ENCODE measurements around the gene RPH3AL. TPM values are rescaled to one million over a fixed set of nuclear protein-coding genes. Genes with fewer than 3 reads are reported as not detected.

Gene RPH3AL
- total RNA-seq, 1 donor from 2014 or later: 16.9 TPM

GRCh38 chr17:180381-181244 lies 172.0 kb downstream of the RPH3AL start:
- peak in 1 of 2 experiments; percentile 64 for DNase-seq (ENCODE audit: low spot score in 2 of 2, unreplicated experiment in 2 of 2)
- peaks cover 4% of the 10 kb centered on the region for H3K36me3 Mint-ChIP-seq
- H3K4me3 Mint-ChIP-seq: peak overlapping the region; percentile 69
- peaks cover 58% of the 10 kb centered on the region for H3K27me3 Mint-ChIP-seq (ENCODE audit: low read depth)
- no peak overlapping the region for H3K27ac Mint-ChIP-seq
- no peaks in the 10 kb centered on the region for H3K9me3 Mint-ChIP-seq
- peaks cover 29% of the 10 kb centered on the region for H3K4me1 Mint-ChIP-seq
- TF ChIP-seq CTCF (IDR thresholded peaks at IDR 0.05; ENCODE audit: unreplicated experiment): no peak

DNA sequence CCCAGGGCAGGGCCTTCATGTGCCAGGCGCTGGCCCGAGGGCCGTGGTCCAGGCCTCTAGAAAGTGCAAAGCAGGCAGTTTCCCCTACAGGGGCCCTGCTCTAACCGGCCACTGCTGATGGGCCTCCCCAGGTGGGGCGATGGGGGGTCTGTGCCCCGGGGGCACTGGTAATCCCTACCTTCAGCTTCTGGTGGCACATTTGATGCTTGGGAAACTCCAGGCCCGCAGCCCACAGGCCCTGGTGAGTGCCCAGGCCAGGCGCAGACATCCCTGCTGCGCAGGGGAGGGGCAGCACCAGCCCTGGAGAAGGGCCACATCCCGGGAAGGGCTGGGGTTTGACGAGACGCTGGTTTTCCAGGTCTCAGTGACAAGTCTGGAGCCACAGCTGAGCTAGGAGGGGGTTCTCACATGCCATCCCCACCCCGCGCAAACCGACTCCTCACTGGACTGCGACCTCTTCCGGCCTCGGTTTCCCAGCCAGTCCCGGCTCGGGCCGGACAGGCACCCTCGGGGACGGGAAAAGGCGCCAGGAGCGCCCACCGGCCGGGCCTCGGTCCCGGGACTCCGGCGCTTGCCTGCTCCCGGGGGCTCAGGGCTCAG lies 172.7 kb downstream of the RPH3AL start:
- peaks cover 4% of the 10 kb centered on the region for H3K36me3 Mint-ChIP-seq
- no peak for TF ChIP-seq CTCF (IDR thresholded peaks at IDR 0.05; ENCODE audit: unreplicated experiment)
- H3K27ac Mint-ChIP-seq: no peak overlapping the region
- H3K9me3 Mint-ChIP-seq: no peaks in the 10 kb centered on the region
- peak overlapping the region; percentile 69 for H3K4me3 Mint-ChIP-seq
- peaks cover 29% of the 10 kb centered on the region for H3K4me1 Mint-ChIP-seq
- no peak for DNase-seq (ENCODE audit: low spot score in 2 of 2, unreplicated experiment in 2 of 2)
- H3K27me3 Mint-ChIP-seq (ENCODE audit: low read depth): peaks cover 51% of the 10 kb centered on the region

GRCh38 chr17:179066-179432 lies 173.6 kb downstream of the RPH3AL start:
- H3K27ac Mint-ChIP-seq: no peak overlapping the region

DNA sequence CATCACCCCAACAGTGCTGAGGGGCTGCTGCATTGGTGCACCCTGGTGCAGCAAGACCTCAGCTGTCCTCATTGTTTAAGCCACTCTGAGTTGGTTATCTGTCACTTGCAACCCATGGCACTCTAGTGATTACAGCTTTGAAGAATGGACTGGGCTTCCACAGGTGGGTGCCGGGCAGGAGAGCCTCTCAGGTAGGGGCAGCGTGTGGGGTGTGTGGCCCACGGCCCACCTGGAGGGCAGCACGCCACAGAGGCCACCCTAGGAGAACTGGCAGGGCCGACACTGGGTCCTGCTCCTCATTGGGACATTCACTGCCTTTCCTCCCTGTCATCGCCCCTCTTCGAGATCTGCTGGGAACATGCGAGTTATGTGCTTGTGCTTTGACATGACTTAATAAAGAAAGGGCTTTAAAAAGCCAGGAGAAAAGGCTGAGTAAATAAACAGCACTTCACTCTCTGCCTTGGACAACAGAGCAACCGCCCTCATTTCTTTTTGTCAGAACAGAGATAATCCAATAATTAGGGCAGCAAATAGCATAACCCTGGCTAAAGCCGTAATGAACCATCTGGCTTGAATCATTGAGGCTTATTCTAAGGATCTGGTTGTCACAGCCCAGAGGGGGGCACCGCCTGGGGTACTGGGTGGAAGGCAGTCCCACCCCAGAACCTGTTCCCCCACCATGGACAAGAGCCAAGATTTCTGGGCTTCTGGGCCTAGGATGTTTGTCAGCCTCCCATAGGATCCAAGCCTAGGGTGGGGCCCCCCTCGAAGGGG lies 174.1 kb downstream of the RPH3AL start:
- Mint-ChIP-seq H3K4me1 (peaks cover 29% of the 10 kb centered on the region), H3K27me3 (ENCODE audit: low read depth) (peaks cover 37% of the 10 kb centered on the region), H3K9me3 (no peaks in the 10 kb centered on the region), H3K27ac (no peak overlapping the region), H3K36me3 (peaks cover 8% of the 10 kb centered on the region), H3K4me3 (peak overlapping the region; percentile 69)
- DNase-seq (ENCODE audit: low spot score in 2 of 2, unreplicated experiment in 2 of 2): no peak
- TF ChIP-seq CTCF (IDR thresholded peaks at IDR 0.05; ENCODE audit: unreplicated experiment): no peak

More at GRCh38 chr17:179066-179432, 173.6 kb downstream of the RPH3AL start:
- peaks cover 8% of the 10 kb centered on the region for H3K36me3 Mint-ChIP-seq
- TF ChIP-seq CTCF (IDR thresholded peaks at IDR 0.05; ENCODE audit: unreplicated experiment): no peak
- peaks cover 43% of the 10 kb centered on the region for H3K27me3 Mint-ChIP-seq (ENCODE audit: low read depth)
- peaks cover 29% of the 10 kb centered on the region for H3K4me1 Mint-ChIP-seq
- H3K9me3 Mint-ChIP-seq: no peaks in the 10 kb centered on the region
- no peak for DNase-seq (ENCODE audit: low spot score in 2 of 2, unreplicated experiment in 2 of 2)
- peak overlapping the region; percentile 69 for H3K4me3 Mint-ChIP-seq

GRCh38 chr17:177762-178161 lies 174.8 kb downstream of the RPH3AL start:
- no peak for DNase-seq (ENCODE audit: low spot score in 2 of 2, unreplicated experiment in 2 of 2)
- Mint-ChIP-seq H3K27me3 (ENCODE audit: low read depth) (peaks cover 30% of the 10 kb centered on the region), H3K27ac (no peak overlapping the region), H3K36me3 (peaks cover 8% of the 10 kb centered on the region), H3K9me3 (no peaks in the 10 kb centered on the region), H3K4me1 (peaks cover 27% of the 10 kb centered on the region), H3K4me3 (no peak overlapping the region)
- no peak for TF ChIP-seq CTCF (IDR thresholded peaks at IDR 0.05; ENCODE audit: unreplicated experiment)

Data from mesothelial cell of epicardium (in vitro differentiated cells).